H9 (cell line): Measurements from ENCODE around the gene CENPP. TPM values are rescaled to one million over a fixed set of nuclear protein-coding genes. Genes with fewer than 3 reads are reported as not detected.

Source experiments
- DNase-seq: peaks from one replicate; pipeline ENCODE4 v3.0.0-alpha.2; 2017
- H2AFZ ChIP-seq: one replicate; pipeline ENCODE4 v1.6.1; 2013; ENCODE audit warnings: mild to moderate bottlenecking, low read length, control low read depth, moderate library complexity
- H2AK5ac ChIP-seq: 2 replicates; pipeline ENCODE4 v1.6.1; 2013; ENCODE audit warnings: low read length, control low read depth, mixed read lengths; ENCODE audit not compliant: insufficient read length
- H2BK120ac ChIP-seq: one replicate; pipeline ENCODE4 v1.6.1; 2013; ENCODE audit warnings: low read depth, mild to moderate bottlenecking, low read length, control low read depth, inconsistent platforms; ENCODE audit not compliant: poor library complexity, severe bottlenecking
- H2BK12ac ChIP-seq: 2 replicates; pipeline ENCODE4 v1.6.1; 2013; ENCODE audit warnings: low read length, control low read depth, mixed read lengths, low read depth; ENCODE audit not compliant: insufficient read length
- H2BK15ac ChIP-seq: 2 replicates; pipeline ENCODE4 v1.6.1; 2013; ENCODE audit warnings: low read depth, low read length, control low read depth
- H2BK20ac ChIP-seq: one replicate; pipeline ENCODE4 v1.6.1; 2013; ENCODE audit warnings: low read depth, mild to moderate bottlenecking, low read length, control low read depth, inconsistent platforms; ENCODE audit not compliant: poor library complexity, severe bottlenecking
- H2BK5ac ChIP-seq: 2 replicates; pipeline ENCODE4 v1.6.1; 2013; ENCODE audit warnings: low read length, control low read depth, mixed read lengths; ENCODE audit not compliant: insufficient read length
- H3K14ac ChIP-seq: 2 replicates; pipeline ENCODE4 v1.6.1; 2013; ENCODE audit warnings: low read length, control low read depth; ENCODE audit not compliant: insufficient read depth
- H3K18ac ChIP-seq: 2 replicates; pipeline ENCODE4 v1.6.1; 2013; ENCODE audit warnings: low read depth, mild to moderate bottlenecking, mixed read lengths, low read length, control low read depth; ENCODE audit not compliant: insufficient read length
- H3K23ac ChIP-seq: 2 replicates; pipeline ENCODE4 v1.6.1; 2013; ENCODE audit warnings: low read length, control low read depth, mixed read lengths, low read depth; ENCODE audit not compliant: insufficient read length
- H3K23me2 ChIP-seq: 2 replicates; pipeline ENCODE4 v1.6.1; 2013; ENCODE audit warnings: low read depth, mild to moderate bottlenecking, mixed read lengths, low read length, control low read depth; ENCODE audit not compliant: insufficient read length, poor library complexity, severe bottlenecking
- H3K27ac ChIP-seq: 2 replicates; pipeline ENCODE4 v1.5.1; 2013; ENCODE audit warnings: low read length, control low read depth, mixed read lengths, low read depth; ENCODE audit not compliant: insufficient read length
- H3K27me3 ChIP-seq: 2 replicates; pipeline ENCODE4 v1.6.1; 2013; ENCODE audit warnings: low read length, control low read depth, inconsistent platforms; ENCODE audit not compliant: insufficient read depth
- H3K4ac ChIP-seq: 2 replicates; pipeline ENCODE4 v1.6.1; 2013; ENCODE audit warnings: low read depth, mild to moderate bottlenecking, control low read depth, inconsistent platforms, low read length, moderate library complexity
- H3K4me1 ChIP-seq: 2 replicates; pipeline ENCODE4 v1.6.1; 2013; ENCODE audit warnings: low read length, control low read depth, inconsistent platforms; ENCODE audit not compliant: insufficient read depth
- H3K4me2 ChIP-seq: 2 replicates; pipeline ENCODE4 v1.6.1; 2013; ENCODE audit warnings: low read length, control low read depth, mixed read lengths; ENCODE audit not compliant: insufficient read length, insufficient read depth
- H3K56ac ChIP-seq: 2 replicates; pipeline ENCODE4 v1.6.1; 2013; ENCODE audit warnings: low read depth, mild to moderate bottlenecking, mixed read lengths, low read length, control low read depth; ENCODE audit not compliant: insufficient read length
- H3K79me1 ChIP-seq: 2 replicates; pipeline ENCODE4 v1.6.1; 2013; ENCODE audit warnings: low read depth, mild to moderate bottlenecking, moderate library complexity, low read length, control low read depth, inconsistent platforms; ENCODE audit not compliant: insufficient read depth, poor library complexity, severe bottlenecking
- H3K79me2 ChIP-seq: 2 replicates; pipeline ENCODE4 v1.6.1; 2013; ENCODE audit warnings: low read length, control low read depth, inconsistent platforms; ENCODE audit not compliant: insufficient read depth
- H3K9ac ChIP-seq: 2 replicates; pipeline ENCODE4 v1.6.1; 2013; ENCODE audit warnings: low read length, control low read depth, mixed read lengths; ENCODE audit not compliant: insufficient read length; ENCODE audit errors: extremely low read depth
- H3K9me3 ChIP-seq: one replicate; pipeline ENCODE4 v1.6.1; 2013; ENCODE audit warnings: low read depth, low read length, inconsistent platforms; ENCODE audit not compliant: control insufficient read depth
- H3T11ph ChIP-seq: one replicate; pipeline ENCODE4 v1.6.1; 2013; ENCODE audit warnings: mild to moderate bottlenecking, low read length, control low read depth, inconsistent platforms
- H4K20me1 ChIP-seq: one replicate; pipeline ENCODE4 v1.6.1; 2013; ENCODE audit not compliant: control insufficient read depth, insufficient read length, insufficient read depth
- H4K5ac ChIP-seq: 2 replicates; pipeline ENCODE4 v1.6.1; 2013; ENCODE audit warnings: low read depth, mild to moderate bottlenecking, mixed read lengths, low read length, control low read depth; ENCODE audit not compliant: insufficient read length
- H4K8ac ChIP-seq: replicated peaks from 2 replicates; pipeline ENCODE4 v1.6.1; 2013; ENCODE audit warnings: low read length, control low read depth, mixed read lengths, low read depth; ENCODE audit not compliant: insufficient read length
- H4K91ac ChIP-seq: 2 replicates; pipeline ENCODE4 v1.6.1; 2013; ENCODE audit warnings: low read depth, mild to moderate bottlenecking, moderate library complexity, mixed read lengths, low read length, control low read depth; ENCODE audit not compliant: insufficient read length
- H3K27ac Mint-ChIP-seq, 3 experiments: 2 replicates in 2 of 3; 3 replicates in 1 of 3; pipeline ENCODE4 v1.8.0; 2020 to 2021; ENCODE audit warnings: mixed read lengths in 3 of 3, mild to moderate bottlenecking in 1 of 3, moderate library complexity in 1 of 3
- H3K27me3 Mint-ChIP-seq: 2 replicates; pipeline ENCODE4 v1.8.0; 2021; ENCODE audit warnings: low read depth, mild to moderate bottlenecking, moderate library complexity, mixed read lengths
- H3K36me3 Mint-ChIP-seq, 3 experiments: 2 replicates in 2 of 3; 3 replicates in 1 of 3; pipeline ENCODE4 v1.8.0; 2020 to 2021; ENCODE audit warnings: low read depth in 3 of 3, mixed read lengths in 3 of 3; ENCODE audit not compliant: insufficient read depth in 1 of 3
- H3K4me1 Mint-ChIP-seq, 2 experiments: 2 replicates each; pipeline ENCODE4 v1.8.0; 2020; ENCODE audit warnings: mixed read lengths in 2 of 2
- H3K4me3 Mint-ChIP-seq, 2 experiments: 2 replicates in 1 of 2; 3 replicates in 1 of 2; pipeline ENCODE4 v1.8.0; 2020 to 2021; ENCODE audit warnings: mild to moderate bottlenecking in 2 of 2, mixed read lengths in 2 of 2, moderate library complexity in 1 of 2
- H3K9me3 Mint-ChIP-seq, 2 experiments: 2 replicates in 1 of 2; 3 replicates in 1 of 2; pipeline ENCODE4 v1.8.0; 2020; ENCODE audit warnings: mild to moderate bottlenecking in 2 of 2, mixed read lengths in 2 of 2, moderate library complexity in 1 of 2
- CTCF ChIP-seq: fragments of 200-600 bp; sonication (generic); conservative IDR thresholded peaks from 3 replicates; pipeline ENCODE4 v1.8.0; 2021; ENCODE audit warnings: antibody characterized with exemption, mild to moderate bottlenecking
- WGBS: extraction: QIAGEN DNeasy Blood & Tissue Kit; methylation state at CpG from one replicate; pipeline ENCODE4 v1.1.7; 2013; ENCODE audit warnings: missing lambda C conversion rate, low lambda C conversion rate, mixed read lengths; ENCODE audit not compliant: insufficient read length; ENCODE audit errors: extremely low coverage; 5-methylcytosine and 5-hydroxymethylcytosine counted together
- total RNA-seq: library from RNA; stranded (reverse); gene quantifications from 2 replicates; pipeline ENCODE4 v1.2.1, GENCODE V29; 2021

Gene CENPP
- total RNA-seq, 1 experiment from 2014 or later, result 9.1 TPM

- Histone ChIP-seq H4K91ac (no peak overlapping the region), H3K27me3 (no peaks in the 10 kb centered on the region), H3K9me3 (no peaks in the 10 kb centered on the region), H4K20me1 (no peaks in the 10 kb centered on the region), H2BK15ac (no peak overlapping the region), H2AFZ (no peak overlapping the region), H2BK20ac (no peak overlapping the region), H3K79me1 (no peaks in the 10 kb centered on the region), H3K9ac (no peak overlapping the region), H3K27ac (no peak overlapping the region), H2AK5ac (no peak overlapping the region), H3K4me2 (no peak overlapping the region), H3K18ac (no peak overlapping the region), H3K56ac (no peak overlapping the region), H3T11ph (no peak overlapping the region), H4K5ac (no peak overlapping the region), H3K4me1 (no peaks in the 10 kb centered on the region), H2BK5ac (no peak overlapping the region), H2BK12ac (no peak overlapping the region), H3K23me2 (no peaks in the 10 kb centered on the region), H3K23ac (no peak overlapping the region), H2BK120ac (no peak overlapping the region), H3K14ac (no peak overlapping the region), H3K79me2 (no peaks in the 10 kb centered on the region), H4K8ac (no peak overlapping the region), H3K4ac (no peak overlapping the region)
- no peak overlapping the region; a peak in 1 of 7 replicates for H3K27ac Mint-ChIP-seq
- DNase-seq, result no peak
- H3K27me3 Mint-ChIP-seq, result peaks cover 2% of the 10 kb centered on the region; the same call in 1 of the 2 replicates
- no peak overlapping the region for H3K4me3 Mint-ChIP-seq
- peaks cover 2 to 9% (median 5%) of the 10 kb centered on the region in 3 experiments; a peak in 5 of 7 replicates for H3K36me3 Mint-ChIP-seq
- WGBS, result no CpG with 5 or more reads among the region's 5 CpGs
- H3K9me3 Mint-ChIP-seq, result peaks cover 14 to 21% of the 10 kb centered on the region in 2 experiments; a peak in 4 of 5 replicates
- TF ChIP-seq CTCF, result no peak
- H3K4me1 Mint-ChIP-seq, result peaks cover 0 to 2% of the 10 kb centered on the region in 2 experiments; a peak in 1 of 4 replicates
Measured at GRCh38 chr9:92603990-92604389, 278.2 kb downstream of the CENPP start.
